Endometrial microvascular endothelial cells (primary cell): Measurements from ENCODE around the gene SDCBP2. TPM values are rescaled to one million over a fixed set of nuclear protein-coding genes. Genes with fewer than 3 reads are reported as not detected.
"Not testable (repeated sequence)": the region's sequence is repeated elsewhere in the genome, so short reads cannot be mapped to it uniquely, and the experiment has no call there.

Experiments
- in situ Hi-C: cut with HindIII; loops from 2 replicates; pipeline ENCODE4 v1.10.0; 2017; ENCODE audit warnings: low sequenced_read_pairs, low pct_unique_long_range_greater_than_20kb; ENCODE audit errors: inconsistent ontology term
- total RNA-seq: library from RNA; depleted of rRNA; stranded (reverse); fragments of >200 nt; gene quantifications from one replicate; pipeline ENCODE4 v1.2.3, GENCODE V29; 2015; ENCODE audit errors: inconsistent ontology term

The SDCBP2 gene
- total RNA-seq, 1 donor from 2014 or later: 16.6 TPM

DNA sequence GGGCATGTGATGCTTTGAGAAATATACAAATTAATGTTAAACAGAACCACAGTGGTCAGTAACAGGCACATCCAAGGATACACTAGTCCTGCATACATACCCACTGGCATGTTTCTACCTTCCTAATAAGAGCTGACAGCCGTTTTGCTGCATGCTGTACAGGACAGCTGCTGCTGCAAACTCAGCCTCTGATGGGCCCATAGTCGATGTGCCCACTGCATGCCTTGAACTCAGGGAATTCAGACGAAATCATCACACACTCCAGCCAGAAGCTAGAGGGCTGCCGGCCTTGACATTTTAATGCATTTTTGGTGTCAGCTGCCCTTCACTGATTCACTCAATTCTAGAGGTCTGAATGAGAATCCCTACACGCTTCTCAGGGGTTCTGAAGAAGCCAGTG, 34.6 kb upstream of the SDCBP2 start:
- in situ Hi-C loops: no loop called here

DNA sequence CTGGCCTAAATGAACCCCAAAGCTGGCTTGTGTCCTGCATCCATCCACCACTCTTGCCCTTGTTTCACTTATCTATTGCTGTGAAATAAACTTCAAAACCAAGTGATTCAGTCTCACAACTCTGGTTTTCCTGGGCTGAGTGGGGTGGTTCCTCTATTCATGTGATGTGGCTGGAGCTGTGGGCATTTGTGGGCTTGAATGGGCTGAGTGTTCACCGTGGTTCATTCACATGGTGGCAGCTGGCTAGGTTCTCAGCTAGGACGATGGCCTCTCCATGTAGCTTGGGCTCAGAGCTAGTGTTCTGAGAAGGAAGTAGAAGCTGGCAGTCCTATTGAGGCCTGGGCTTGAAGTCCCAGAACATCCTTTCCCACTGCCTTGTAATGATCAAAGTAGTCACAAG, 33.5 kb upstream of the SDCBP2 start:
- in situ Hi-C loops: no loop called here

DNA sequence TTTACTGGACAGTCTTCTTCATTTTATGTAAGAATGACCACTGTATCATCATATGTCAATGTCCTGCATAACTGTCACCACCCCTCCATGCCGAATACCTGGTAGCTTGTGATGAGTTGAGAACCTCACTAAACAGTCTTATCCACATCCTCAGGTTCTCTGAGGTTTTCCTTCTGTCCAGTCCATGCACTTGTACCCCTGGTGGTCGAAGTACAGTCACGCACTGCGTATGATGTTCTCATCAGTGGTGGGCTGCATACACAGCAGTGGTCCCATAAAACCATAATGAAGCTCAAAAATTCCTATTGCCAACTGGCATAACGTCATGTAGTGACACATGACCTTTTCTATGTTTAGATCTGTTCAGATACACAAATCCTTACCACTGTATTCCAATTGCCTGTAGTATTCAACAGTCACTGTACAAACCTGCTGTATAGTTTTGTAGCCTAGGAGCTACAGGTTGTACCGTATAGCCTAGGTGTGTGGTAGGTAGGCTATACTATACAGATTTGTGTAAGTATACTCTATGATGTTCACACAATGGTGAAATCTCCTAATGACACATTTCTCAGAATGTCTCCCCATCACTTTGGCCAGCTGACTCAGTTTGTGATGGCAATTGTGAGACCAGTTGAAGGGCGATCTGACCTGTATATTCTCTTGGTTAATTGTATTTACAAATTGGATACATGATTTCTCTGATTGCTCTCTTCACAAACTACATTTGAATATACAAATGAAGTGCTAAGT, 31.3 kb upstream of the SDCBP2 start:
- in situ Hi-C loops: no loop called here

- in situ Hi-C loops: no loop called here
These were observed 29.2 kb upstream of the SDCBP2 start for GRCh38 chr20:1357921-1358671.

GRCh38 chr20:1353956-1354355, 25.0 kb upstream of the SDCBP2 start:
- in situ Hi-C loops: no loop called here

- in situ Hi-C loops: no loop called here
These were observed 17.5 kb upstream of the SDCBP2 start for GRCh38 chr20:1346315-1346969.

DNA sequence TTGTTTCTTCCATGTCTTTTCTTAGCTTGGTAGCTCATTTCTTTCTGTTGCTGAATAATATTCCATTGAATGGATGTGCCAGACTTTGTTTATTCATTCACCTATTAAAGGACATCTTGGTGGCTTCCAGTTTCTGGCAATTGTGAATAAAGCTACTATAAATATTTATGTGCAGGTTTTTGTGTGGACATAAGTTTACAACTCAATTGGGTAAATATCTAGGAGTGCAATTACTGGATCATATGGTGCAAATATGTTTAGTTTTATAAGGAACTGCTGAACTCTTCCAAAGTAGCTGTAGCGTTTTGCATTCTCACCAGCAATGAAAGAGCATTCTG, 16.8 kb upstream of the SDCBP2 start:
- in situ Hi-C loops: no loop called here

DNA sequence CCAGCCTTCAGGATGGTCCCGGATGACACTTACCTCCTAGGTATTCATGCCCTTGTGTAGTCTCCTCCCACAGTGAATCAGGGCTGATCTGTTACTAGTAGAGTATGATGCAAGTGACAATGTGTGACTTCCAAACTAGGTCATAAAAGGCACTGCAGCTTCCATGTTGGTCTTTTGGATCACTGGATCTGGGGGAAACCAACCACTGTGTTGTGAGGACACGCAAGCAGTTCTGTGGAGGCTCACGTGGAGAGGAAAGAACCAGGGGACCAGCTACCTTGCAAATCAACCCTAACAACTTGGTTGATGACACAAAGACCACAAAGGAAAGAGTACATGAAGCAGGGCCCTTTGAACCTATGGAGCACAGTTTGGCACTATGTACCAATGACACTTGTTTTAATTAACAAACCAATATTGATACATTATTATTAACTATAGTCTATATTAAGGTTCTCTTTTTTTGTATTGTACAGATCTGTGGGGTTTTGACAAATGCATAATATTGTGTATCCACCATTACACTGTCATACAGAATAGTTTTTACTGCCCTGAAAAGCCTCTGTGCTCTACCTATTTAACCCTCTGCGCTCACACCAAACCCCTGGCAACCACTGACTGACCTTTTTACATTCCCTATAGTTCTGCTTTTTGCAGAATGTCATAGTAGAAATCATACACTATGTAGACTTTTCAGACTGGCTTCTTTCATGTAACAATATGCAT, 16.3 kb upstream of the SDCBP2 start:
- in situ Hi-C loops: no loop called here

DNA sequence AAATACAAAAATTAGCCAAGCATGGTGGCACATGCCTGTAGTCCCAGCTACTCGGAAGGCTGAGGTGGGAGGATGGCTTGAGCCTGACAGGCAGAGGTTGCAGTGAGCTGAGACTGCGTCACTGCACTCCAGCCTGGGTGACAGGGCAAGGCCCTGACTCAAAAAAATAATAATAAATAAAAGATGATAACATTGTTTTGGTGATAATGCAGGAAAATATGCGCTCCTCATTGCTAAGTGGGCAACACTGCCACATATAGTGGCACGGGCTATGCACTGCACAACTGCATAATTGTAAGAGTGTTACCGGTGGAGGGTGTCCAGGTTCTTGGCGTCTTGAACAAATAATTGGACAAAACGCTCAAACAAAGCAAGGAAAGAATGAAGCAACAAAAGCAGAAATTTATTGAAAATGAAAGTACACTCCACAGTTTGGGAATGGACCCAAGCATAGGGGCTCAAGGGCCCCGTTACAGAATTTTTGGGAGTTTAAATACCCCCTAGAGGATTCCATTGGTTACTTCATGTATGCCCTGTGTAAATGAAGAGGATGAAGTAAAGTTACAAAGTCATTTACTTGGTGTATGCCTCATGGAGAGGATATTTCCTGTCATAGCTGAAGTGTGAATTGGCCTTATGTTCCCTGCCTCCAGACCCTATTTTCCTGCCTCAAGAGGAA, 14.6 kb upstream of the SDCBP2 start:
- in situ Hi-C loops: not testable (repeated sequence)

- in situ Hi-C loops: no loop called here
These were observed 12.8 kb upstream of the SDCBP2 start for GRCh38 chr20:1341561-1342265.

- in situ Hi-C loops: no loop called here
These were observed 9.9 kb upstream of the SDCBP2 start for GRCh38 chr20:1338801-1339200.

DNA sequence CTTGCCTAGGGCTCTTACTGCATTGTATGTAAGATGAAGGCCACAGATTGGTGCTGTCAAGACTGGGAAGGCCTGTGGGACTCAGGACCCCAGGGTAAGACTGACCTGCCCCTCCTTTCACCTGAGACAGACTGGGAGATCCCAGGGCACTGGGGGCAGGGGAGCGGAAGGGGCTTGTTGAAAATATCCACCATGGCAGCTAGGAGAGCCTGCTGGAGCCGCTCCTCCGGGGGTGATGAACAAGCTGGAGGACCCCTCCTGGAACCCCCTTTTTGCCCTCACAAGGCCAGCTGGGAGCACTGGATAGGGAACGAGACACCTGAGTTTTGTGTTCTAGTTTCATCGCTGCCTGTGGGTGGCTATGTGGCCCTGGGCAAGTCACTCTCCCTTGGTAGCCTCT, 9.2 kb upstream of the SDCBP2 start:
- in situ Hi-C loops: no loop called here

DNA sequence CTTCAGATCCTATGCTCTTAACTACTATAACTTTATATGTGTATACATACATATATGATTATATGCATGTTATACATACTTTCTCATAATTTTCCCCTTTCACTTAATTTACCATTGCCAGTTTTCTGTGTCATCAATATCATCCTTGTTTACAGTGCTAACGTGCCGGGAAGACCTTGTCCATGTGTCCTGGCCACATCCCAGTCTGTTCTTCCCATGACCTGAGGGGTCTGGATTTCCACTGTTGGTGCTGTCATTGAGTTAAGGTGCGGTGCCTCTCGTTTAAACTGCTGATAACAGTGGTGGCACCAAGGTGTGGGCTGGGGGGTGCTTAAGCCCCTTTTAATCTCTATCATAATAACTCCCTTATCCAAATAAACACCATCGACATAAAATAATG, 8.5 kb upstream of the SDCBP2 start:
- in situ Hi-C loops: no loop called here

- in situ Hi-C loops: no loop called here
These were observed 7.9 kb upstream of the SDCBP2 start for GRCh38 chr20:1336699-1337367.

GRCh38 chr20:1335961-1336698, 7.2 kb upstream of the SDCBP2 start:
- in situ Hi-C loops: no loop called here

DNA sequence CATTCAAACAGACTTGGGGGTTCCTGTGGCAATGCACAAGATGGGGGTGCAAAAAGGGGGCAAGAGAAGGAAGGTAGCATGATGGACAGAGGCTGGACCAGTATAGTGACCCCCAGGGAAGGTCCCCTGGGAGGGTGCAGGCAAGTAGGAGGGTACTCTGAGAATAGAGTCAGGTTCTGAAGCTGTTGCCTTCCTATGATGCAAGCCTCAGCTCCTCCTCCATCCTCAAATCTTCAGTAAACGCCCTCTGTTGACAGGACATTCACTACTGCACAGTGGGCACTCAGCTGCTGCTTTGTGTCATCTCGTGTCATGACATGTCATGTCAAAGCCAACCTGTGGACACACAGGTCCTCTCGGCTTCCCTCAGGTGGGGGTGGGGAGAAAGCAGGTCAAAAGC, 5.8 kb upstream of the SDCBP2 start:
- in situ Hi-C loops: no loop called here

DNA sequence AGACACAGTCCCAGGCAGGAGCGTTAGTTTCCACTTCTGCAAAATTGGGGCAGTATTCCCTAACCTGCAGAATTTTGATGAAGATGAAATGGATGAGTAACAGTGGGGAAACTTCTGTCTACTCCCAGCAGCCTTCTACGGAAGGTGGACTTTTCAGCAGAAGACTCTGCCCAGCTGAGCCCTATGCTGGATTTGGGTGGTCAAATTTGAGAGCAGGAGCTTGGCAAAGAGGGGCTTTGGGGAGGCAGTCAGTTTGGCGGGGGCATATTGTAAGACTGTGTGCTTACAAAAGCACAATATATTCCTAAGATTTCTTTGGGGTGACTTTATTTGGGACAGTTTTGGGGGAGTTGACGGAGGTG, 5.4 kb upstream of the SDCBP2 start:
- in situ Hi-C loops: no loop called here
